Gastroesophageal sphincter (tissue), 4 donors: ENCODE measurements around the gene AFDN. TPM values are rescaled to one million over a fixed set of nuclear protein-coding genes. Genes with fewer than 3 reads are reported as not detected.

Experiments used
- ATAC-seq: fragments of 150-250 bp; one replicate; pipeline ENCODE4 v1.9.1; 2016; ENCODE audit warnings: mild to moderate bottlenecking, moderate library complexity
- H3K27ac ChIP-seq, 4 donors: fragments of 200-600 bp; sonication (generic) in 3 of 4; 1 replicate in 3 of 4; 2 replicates in 1 of 4; pipeline ENCODE4 v1.5.1; 2016 to 2019
- H3K27me3 ChIP-seq: fragments of 200-600 bp; sonication (generic); one replicate; pipeline ENCODE4 v1.5.1; 2019
- H3K36me3 ChIP-seq, 2 donors: fragments of 200-600 bp; sonication (generic); one replicate each; pipeline ENCODE4 v1.5.1; 2019; ENCODE audit warnings: control low read depth in 1 of 2
- H3K4me1 ChIP-seq, 3 donors: fragments of 200-600 bp; sonication (generic); 1 replicate in 2 of 3; 2 replicates in 1 of 3; pipeline ENCODE4 v1.5.1; 2016 to 2019; ENCODE audit warnings: control low read depth in 2 of 3
- H3K4me3 ChIP-seq, 2 donors: fragments of 200-600 bp; sonication (generic); one replicate each; pipeline ENCODE4 v1.5.1; 2019; ENCODE audit warnings: mild to moderate bottlenecking in 1 of 2, moderate library complexity in 1 of 2
- H3K9me3 ChIP-seq, 3 donors: fragments of 200-600 bp; sonication (generic); one replicate each; pipeline ENCODE4 v1.5.1; 2017 to 2019; ENCODE audit warnings: control low read depth in 2 of 3
- EP300 ChIP-seq: sonication (generic); formaldehyde crosslinking; IDR thresholded peaks from one replicate; pipeline ENCODE4 v1.6.1; 2017; ENCODE audit warnings: antibody characterized with exemption, mild to moderate bottlenecking
- POLR2A ChIP-seq, 2 donors: fragments of 450-650 bp; IDR thresholded peaks; one replicate each; pipeline ENCODE4 v1.6.1; 2017; ENCODE audit warnings: antibody characterized with exemption in 2 of 2, mild to moderate bottlenecking in 2 of 2, moderate library complexity in 1 of 2
- POLR2AphosphoS5 ChIP-seq: sonication (generic); formaldehyde crosslinking; IDR thresholded peaks from one replicate; pipeline ENCODE4 v1.6.1; 2017; ENCODE audit warnings: antibody characterized with exemption
- WGBS, 2 donors: methylation state at CpG; one replicate each; pipeline ENCODE4 v1.1.5; 2018; ENCODE audit warnings: low coverage in 1 of 2; 5-methylcytosine and 5-hydroxymethylcytosine counted together
- total RNA-seq, 4 donors: library from RNA; depleted of rRNA; stranded (reverse); fragments of >200 nt; gene quantifications; one replicate each; pipeline ENCODE4 v1.1.0, GENCODE V29; 2016
- TF ChIP-seq, protein P1 (sequence below), 4 experiments: fragments of 200-600 bp in 2 of 4; fragments of 450-650 bp in 2 of 4; sonication (generic) in 1 of 4; IDR thresholded peaks; one replicate each; pipeline ENCODE4 v1.5.1; 2017 to 2019; ENCODE audit warnings: antibody characterized with exemption in 4 of 4, mild to moderate bottlenecking in 2 of 4, moderate library complexity in 2 of 4

Gene AFDN
- total RNA-seq, 4 donors from 2014 or later, result 60.7 to 98.4 (median 79.7) TPM

DNA sequence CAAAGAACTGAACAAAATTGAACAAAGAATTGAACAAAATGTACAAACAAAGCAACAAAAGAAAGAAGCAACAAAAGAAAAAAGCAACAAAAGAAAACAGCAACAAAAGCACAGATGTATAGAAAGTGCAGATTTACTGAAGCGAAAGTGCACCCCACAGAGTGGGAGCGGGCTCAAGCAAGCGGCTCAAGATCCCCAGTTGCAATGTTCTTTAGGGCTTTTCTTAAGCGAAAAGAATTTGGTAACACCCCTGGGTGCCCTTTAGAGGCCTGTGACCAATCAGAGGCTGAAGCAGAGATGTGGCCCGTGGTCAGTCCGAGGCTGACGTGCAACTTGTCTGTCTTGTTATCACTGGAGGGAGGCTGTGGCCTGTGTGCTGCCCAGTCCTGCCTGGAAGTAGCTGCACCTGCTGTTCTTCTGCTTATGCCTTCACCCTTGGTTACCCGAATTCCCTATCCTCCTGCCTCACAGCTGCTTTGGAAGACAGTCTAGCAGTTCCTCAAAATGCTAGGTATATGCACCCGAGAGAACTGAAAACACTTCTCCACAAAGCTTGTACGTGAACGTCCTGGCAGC, 157.5 kb downstream of the AFDN start:
- WGBS, 2 donors, result 88 to 97% methylated on average over 5 to 10 of the region's 11 CpGs

DNA sequence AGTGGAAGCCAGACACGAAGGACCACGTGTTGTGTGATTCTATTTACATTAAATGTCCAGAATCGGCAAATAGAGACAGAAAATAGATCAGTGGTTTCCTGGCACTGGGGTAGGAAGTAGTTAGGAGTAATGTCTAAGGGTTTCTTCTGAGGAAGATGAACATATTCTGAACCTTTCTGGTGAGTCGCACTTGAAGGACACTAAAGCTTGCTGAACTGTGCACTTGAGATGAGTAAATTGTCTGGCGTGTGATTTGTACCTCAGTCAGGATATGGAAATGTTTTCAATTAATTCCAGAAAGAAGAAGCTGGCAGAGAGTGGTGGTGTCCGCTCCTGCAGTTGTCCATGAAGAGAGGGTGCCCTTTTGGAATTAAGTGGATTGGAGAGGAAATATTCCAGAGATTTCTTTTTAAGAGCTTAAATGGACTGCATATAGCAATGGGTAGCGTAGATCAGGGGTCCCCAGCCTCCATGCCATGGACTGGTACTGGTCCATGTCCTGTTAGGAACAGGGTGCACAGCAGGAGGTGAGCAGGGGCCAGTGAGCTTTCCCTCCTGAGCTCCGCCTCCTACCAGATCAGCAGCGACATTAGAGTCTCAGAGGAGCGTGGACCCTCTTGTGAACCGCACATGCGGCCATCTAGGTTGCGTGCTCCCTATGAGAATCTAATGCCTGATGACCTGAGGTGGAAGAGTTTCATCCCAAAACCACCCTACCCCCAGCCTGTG, 158.3 kb downstream of the AFDN start:
- H3K27me3 ChIP-seq, result no peaks in the 10 kb centered on the region
- TF ChIP-seq POLR2A (IDR thresholded peaks at IDR 0.05) (no peak), POLR2AphosphoS5 (no peak), EP300 (no peak)
- TF ChIP-seq, protein P1, sequence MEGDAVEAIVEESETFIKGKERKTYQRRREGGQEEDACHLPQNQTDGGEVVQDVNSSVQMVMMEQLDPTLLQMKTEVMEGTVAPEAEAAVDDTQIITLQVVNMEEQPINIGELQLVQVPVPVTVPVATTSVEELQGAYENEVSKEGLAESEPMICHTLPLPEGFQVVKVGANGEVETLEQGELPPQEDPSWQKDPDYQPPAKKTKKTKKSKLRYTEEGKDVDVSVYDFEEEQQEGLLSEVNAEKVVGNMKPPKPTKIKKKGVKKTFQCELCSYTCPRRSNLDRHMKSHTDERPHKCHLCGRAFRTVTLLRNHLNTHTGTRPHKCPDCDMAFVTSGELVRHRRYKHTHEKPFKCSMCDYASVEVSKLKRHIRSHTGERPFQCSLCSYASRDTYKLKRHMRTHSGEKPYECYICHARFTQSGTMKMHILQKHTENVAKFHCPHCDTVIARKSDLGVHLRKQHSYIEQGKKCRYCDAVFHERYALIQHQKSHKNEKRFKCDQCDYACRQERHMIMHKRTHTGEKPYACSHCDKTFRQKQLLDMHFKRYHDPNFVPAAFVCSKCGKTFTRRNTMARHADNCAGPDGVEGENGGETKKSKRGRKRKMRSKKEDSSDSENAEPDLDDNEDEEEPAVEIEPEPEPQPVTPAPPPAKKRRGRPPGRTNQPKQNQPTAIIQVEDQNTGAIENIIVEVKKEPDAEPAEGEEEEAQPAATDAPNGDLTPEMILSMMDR (IDR thresholded peaks at IDR 0.05), result no peak
- no peak overlapping the region for H3K4me3 ChIP-seq
- H3K4me1 ChIP-seq, result no peaks in the 10 kb centered on the region
- ATAC-seq, result no peak
- H3K9me3 ChIP-seq, result no peaks in the 10 kb centered on the region
- no peak overlapping the region for H3K27ac ChIP-seq
- 81 to 85% methylated on average over 6 to 7 of the region's 13 CpGs for WGBS, 2 donors
- no peaks in the 10 kb centered on the region for H3K36me3 ChIP-seq

More for the DNA sequence above, 157.5 kb downstream of the AFDN start:
- no peaks in the 10 kb centered on the region for H3K27me3 ChIP-seq
- TF ChIP-seq EP300 (no peak), POLR2A (IDR thresholded peaks at IDR 0.05) (no peak), POLR2AphosphoS5 (no peak)
- TF ChIP-seq, protein P1 (IDR thresholded peaks at IDR 0.05), result no peak
- no peak for ATAC-seq
- no peak overlapping the region for H3K4me3 ChIP-seq
- H3K9me3 ChIP-seq, result no peaks in the 10 kb centered on the region
- no peaks in the 10 kb centered on the region for H3K36me3 ChIP-seq
- H3K27ac ChIP-seq, result no peak overlapping the region
- no peaks in the 10 kb centered on the region for H3K4me1 ChIP-seq

DNA sequence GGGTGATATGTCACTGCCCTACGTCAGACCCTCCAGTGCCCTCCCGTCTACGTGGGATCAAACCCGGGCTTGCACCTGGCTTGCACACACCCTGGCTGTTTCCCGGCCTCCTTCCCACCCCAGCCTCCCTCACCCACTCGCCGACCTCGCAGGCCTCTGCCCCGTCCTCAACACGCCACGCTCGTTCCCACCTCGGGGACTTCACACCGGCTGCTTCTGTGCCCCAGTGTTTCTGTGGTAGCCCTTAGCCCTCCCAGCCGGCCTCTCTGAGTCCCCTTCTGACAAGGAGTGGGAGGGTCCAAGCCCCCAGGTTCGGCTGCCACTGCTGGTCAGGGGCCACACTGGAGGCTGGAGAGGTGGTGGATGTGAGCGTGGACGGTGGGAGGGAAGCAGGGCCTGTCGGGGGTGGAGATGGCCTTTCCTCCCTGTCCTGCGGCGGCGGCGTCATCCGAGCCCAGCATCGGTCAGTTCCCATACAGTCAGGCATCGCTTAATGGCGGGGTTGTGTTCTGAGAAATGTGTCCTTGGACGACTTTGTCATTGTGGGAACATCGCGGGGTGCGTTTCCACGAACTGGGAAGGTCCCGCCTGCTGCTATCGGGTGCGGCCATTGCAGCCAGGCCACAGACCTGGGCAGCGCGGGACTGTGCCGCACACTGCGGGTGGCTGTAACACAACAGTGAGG, 159.3 kb downstream of the AFDN start:
- whole genome bisulfite sequencing, 2 donors, result 96 to 100% methylated on average over 9 to 10 of the region's 39 CpGs
- Histone ChIP-seq H3K27ac (no peak overlapping the region), H3K4me3 (no peak overlapping the region), H3K9me3 (no peaks in the 10 kb centered on the region), H3K27me3 (no peaks in the 10 kb centered on the region), H3K4me1 (no peaks in the 10 kb centered on the region), H3K36me3 (no peaks in the 10 kb centered on the region)
- TF ChIP-seq POLR2A (IDR thresholded peaks at IDR 0.05) (no peak), POLR2AphosphoS5 (no peak), EP300 (no peak)
- TF ChIP-seq, protein P1 (IDR thresholded peaks at IDR 0.05), result no peak
- no peak for ATAC-seq

- WGBS, 2 donors, result 83 to 90% methylated on average over 9 of the region's 35 CpGs
- TF ChIP-seq EP300 (no peak), POLR2AphosphoS5 (no peak), POLR2A (IDR thresholded peaks at IDR 0.05) (no peak)
- TF ChIP-seq, protein P1 (IDR thresholded peaks at IDR 0.05), result no peak
- Histone ChIP-seq H3K4me1 (no peaks in the 10 kb centered on the region), H3K36me3 (no peaks in the 10 kb centered on the region), H3K27me3 (no peaks in the 10 kb centered on the region), H3K27ac (no peak overlapping the region), H3K9me3 (no peaks in the 10 kb centered on the region), H3K4me3 (no peak overlapping the region)
- no peak for ATAC-seq
These were observed 160.9 kb downstream of the AFDN start for GRCh38 chr6:167987396-167988153.
